ENCODE measurements around the gene ZGRF1.

ZGRF1 gene

GRCh38 chr4:112546476-112546875 lies 90.2 kb downstream of the ZGRF1 start:
- H3K4me3 ChIP-seq (ENCODE audit: low read length): no peak overlapping the region

GRCh38 chr4:112545346-112545745 lies 91.4 kb downstream of the ZGRF1 start:
- no peaks in the 10 kb centered on the region for H4K20me1 ChIP-seq (ENCODE audit: control insufficient read depth, insufficient read depth, low read depth, low read length)
- no peaks in the 10 kb centered on the region for H3F3A ChIP-seq (ENCODE audit: control insufficient read depth, insufficient read depth)
- no peaks in the 10 kb centered on the region for H3K4me1 ChIP-seq (ENCODE audit: control insufficient read depth, low read length)
- H3K4me3 ChIP-seq (ENCODE audit: low read length): no peak overlapping the region
- TF ChIP-seq CTCF (IDR thresholded peaks at IDR 0.05; ENCODE audit: low read depth, low read length, poor library complexity, severe bottlenecking): no peak
- TF ChIP-seq EZH2phosphoT487 (IDR thresholded peaks at IDR 0.05; ENCODE audit: borderline replicate concordance, low read length): no peak
- H3K4me2 ChIP-seq (ENCODE audit: low read length): no peak overlapping the region
- H3K9me3 ChIP-seq (ENCODE audit: control insufficient read depth, insufficient read depth, low read length): no peaks in the 10 kb centered on the region
- no peaks in the 10 kb centered on the region for H3K79me2 ChIP-seq (ENCODE audit: control insufficient read depth, low read length)
- H3K27ac ChIP-seq (ENCODE audit: low read depth, low read length): no peak overlapping the region
- no peaks in the 10 kb centered on the region for H3K9me2 ChIP-seq (replicated peaks; ENCODE audit: control insufficient read depth, low read length)
- peaks cover 3% of the 10 kb centered on the region for H3K36me3 ChIP-seq (ENCODE audit: control insufficient read depth, low read length)
- H3K27me3 ChIP-seq (ENCODE audit: control insufficient read depth, low read length): no peaks in the 10 kb centered on the region

More at GRCh38 chr4:112546476-112546875, 90.2 kb downstream of the ZGRF1 start:
- Histone ChIP-seq H3F3A (ENCODE audit: control insufficient read depth, insufficient read depth) (no peaks in the 10 kb centered on the region), H3K4me1 (ENCODE audit: control insufficient read depth, low read length) (no peaks in the 10 kb centered on the region), H3K9me2 (replicated peaks; ENCODE audit: control insufficient read depth, low read length) (no peaks in the 10 kb centered on the region), H3K79me2 (ENCODE audit: control insufficient read depth, low read length) (no peaks in the 10 kb centered on the region), H3K27ac (ENCODE audit: low read depth, low read length) (no peak overlapping the region), H3K4me2 (ENCODE audit: low read length) (no peak overlapping the region), H3K9me3 (ENCODE audit: control insufficient read depth, insufficient read depth, low read length) (no peaks in the 10 kb centered on the region), H3K36me3 (ENCODE audit: control insufficient read depth, low read length) (peaks cover 3% of the 10 kb centered on the region), H3K27me3 (ENCODE audit: control insufficient read depth, low read length) (no peaks in the 10 kb centered on the region), H4K20me1 (ENCODE audit: control insufficient read depth, insufficient read depth, low read depth, low read length) (no peaks in the 10 kb centered on the region)
- no peak for TF ChIP-seq CTCF (IDR thresholded peaks at IDR 0.05; ENCODE audit: low read depth, low read length, poor library complexity, severe bottlenecking)
- TF ChIP-seq EZH2phosphoT487 (IDR thresholded peaks at IDR 0.05; ENCODE audit: borderline replicate concordance, low read length): no peak

- Histone ChIP-seq H3K27ac (ENCODE audit: low read depth, low read length) (no peak overlapping the region), H3K36me3 (ENCODE audit: control insufficient read depth, low read length) (peaks cover 5% of the 10 kb centered on the region; the same call in 1 of the 2 replicates), H3K9me2 (replicated peaks; ENCODE audit: control insufficient read depth, low read length) (no peaks in the 10 kb centered on the region), H3K4me2 (ENCODE audit: low read length) (no peak overlapping the region), H3K4me1 (ENCODE audit: control insufficient read depth, low read length) (no peaks in the 10 kb centered on the region), H4K20me1 (ENCODE audit: control insufficient read depth, insufficient read depth, low read depth, low read length) (no peaks in the 10 kb centered on the region), H3F3A (ENCODE audit: control insufficient read depth, insufficient read depth) (no peaks in the 10 kb centered on the region), H3K4me3 (ENCODE audit: low read length) (no peak overlapping the region), H3K27me3 (ENCODE audit: control insufficient read depth, low read length) (no peaks in the 10 kb centered on the region), H3K79me2 (ENCODE audit: control insufficient read depth, low read length) (no peaks in the 10 kb centered on the region), H3K9me3 (ENCODE audit: control insufficient read depth, insufficient read depth, low read length) (no peaks in the 10 kb centered on the region)
- TF ChIP-seq EZH2phosphoT487 (IDR thresholded peaks at IDR 0.05; ENCODE audit: borderline replicate concordance, low read length): no peak
- no peak for TF ChIP-seq CTCF (IDR thresholded peaks at IDR 0.05; ENCODE audit: low read depth, low read length, poor library complexity, severe bottlenecking)
These were observed 96.0 kb downstream of the ZGRF1 start for GRCh38 chr4:112540695-112541094.
